Progenitor cell of endocrine pancreas (in vitro differentiated cells): ENCODE measurements around the gene GTSE1. TPM values are rescaled to one million over a fixed set of nuclear protein-coding genes. Genes with fewer than 3 reads are reported as not detected.

Experiments used
- DNase-seq: peaks from one replicate; pipeline ENCODE4 v3.0.0; 2021; ENCODE audit warnings: low spot score; ENCODE audit not compliant: unreplicated experiment
- H3K27ac Mint-ChIP-seq: 2 replicates; pipeline ENCODE4 v1.8.0; 2021; ENCODE audit warnings: mild to moderate bottlenecking, moderate library complexity, mixed read lengths
- H3K27me3 Mint-ChIP-seq: 2 replicates; pipeline ENCODE4 v1.8.0; 2021; ENCODE audit warnings: mixed read lengths
- H3K36me3 Mint-ChIP-seq: 2 replicates; pipeline ENCODE4 v1.8.0; 2022; ENCODE audit warnings: mixed read lengths; ENCODE audit not compliant: insufficient read depth
- H3K4me1 Mint-ChIP-seq: 2 replicates; pipeline ENCODE4 v1.8.0; 2021; ENCODE audit warnings: low read depth, mixed read lengths
- H3K4me3 Mint-ChIP-seq: 2 replicates; pipeline ENCODE4 v1.8.0; 2021; ENCODE audit warnings: low read depth, mild to moderate bottlenecking, moderate library complexity, mixed read lengths
- H3K9me3 Mint-ChIP-seq: 2 replicates; pipeline ENCODE4 v1.8.0; 2021; ENCODE audit warnings: low read depth, mixed read lengths
- CTCF ChIP-seq: fragments of 200-600 bp; sonication (generic); IDR thresholded peaks from one replicate; pipeline ENCODE4 v1.5.0; 2021; ENCODE audit warnings: antibody characterized with exemption, mild to moderate bottlenecking; ENCODE audit not compliant: unreplicated experiment
- total RNA-seq: library from RNA; stranded (reverse); gene quantifications from 2 replicates; pipeline ENCODE4 v1.2.1, GENCODE V29; 2021

GTSE1 gene
- total RNA-seq, 1 donor from 2014 or later: 25.1 TPM

- TF ChIP-seq CTCF: no peak
- H3K27ac Mint-ChIP-seq: peak overlapping the region; percentile 76
- peaks cover 21% of the 10 kb centered on the region for H3K4me1 Mint-ChIP-seq
- H3K9me3 Mint-ChIP-seq: no peaks in the 10 kb centered on the region
- H3K36me3 Mint-ChIP-seq: peaks cover 15% of the 10 kb centered on the region
- DNase-seq: no peak
- H3K4me3 Mint-ChIP-seq: peak overlapping the region; percentile 91
- no peaks in the 10 kb centered on the region for H3K27me3 Mint-ChIP-seq
Observed at GRCh38 chr22:46297151-46297812, 612 bp downstream of the GTSE1 start.

- H3K27me3 Mint-ChIP-seq: no peaks in the 10 kb centered on the region
- no peak for DNase-seq
- H3K36me3 Mint-ChIP-seq: peaks cover 13% of the 10 kb centered on the region
- no peak overlapping the region for H3K27ac Mint-ChIP-seq
- no peaks in the 10 kb centered on the region for H3K9me3 Mint-ChIP-seq
- no peak for TF ChIP-seq CTCF
- peak overlapping the region; percentile 54 for H3K4me3 Mint-ChIP-seq
- peaks cover 23% of the 10 kb centered on the region for H3K4me1 Mint-ChIP-seq
Observed at GRCh38 chr22:46299101-46299500, 2.4 kb downstream of the GTSE1 start.

- Mint-ChIP-seq H3K4me3 (no peak overlapping the region), H3K4me1 (peaks cover 22% of the 10 kb centered on the region), H3K27ac (no peak overlapping the region), H3K9me3 (no peaks in the 10 kb centered on the region), H3K27me3 (no peaks in the 10 kb centered on the region), H3K36me3 (peaks cover 14% of the 10 kb centered on the region)
- no peak for TF ChIP-seq CTCF
- DNase-seq: no peak
Observed at GRCh38 chr22:46300491-46300890, 3.8 kb downstream of the GTSE1 start.

- peaks cover 10% of the 10 kb centered on the region for H3K4me1 Mint-ChIP-seq
- H3K9me3 Mint-ChIP-seq: no peaks in the 10 kb centered on the region
- H3K36me3 Mint-ChIP-seq: peaks cover 14% of the 10 kb centered on the region
- H3K4me3 Mint-ChIP-seq: no peak overlapping the region
- no peak for TF ChIP-seq CTCF
- no peak for DNase-seq
- H3K27me3 Mint-ChIP-seq: no peaks in the 10 kb centered on the region
- no peak overlapping the region for H3K27ac Mint-ChIP-seq
Observed at GRCh38 chr22:46303347-46303965, 6.8 kb downstream of the GTSE1 start.

- no peak for DNase-seq
- Mint-ChIP-seq H3K4me1 (no peaks in the 10 kb centered on the region), H3K4me3 (no peak overlapping the region), H3K36me3 (peaks cover 5% of the 10 kb centered on the region), H3K9me3 (no peaks in the 10 kb centered on the region), H3K27ac (no peak overlapping the region), H3K27me3 (no peaks in the 10 kb centered on the region)
- TF ChIP-seq CTCF: no peak
Observed at GRCh38 chr22:46308283-46308988, 11.8 kb downstream of the GTSE1 start.
